Bronchial epithelial cell (primary cell): ENCODE data around the gene RHEB. TPM values are rescaled to one million over a fixed set of nuclear protein-coding genes. Genes with fewer than 3 reads are reported as not detected.

Experiments used
- DNase-seq: peaks from one replicate; pipeline ENCODE4 v3.0.0-alpha.2; 2010; ENCODE audit warnings: low read depth
- FAIRE-seq: peaks from 2 replicates; lab custom pipeline; 2011; peaks lifted over from hg19 to GRCh38; lab: Jason Lieb, UNC
- H3K27me3 ChIP-seq: 2 replicates; pipeline ENCODE4 v1.5.1; 2011; ENCODE audit warnings: low read length; ENCODE audit not compliant: control insufficient read depth, insufficient read depth
- H3K36me3 ChIP-seq: 2 replicates; pipeline ENCODE4 v1.5.1; 2011; ENCODE audit warnings: low read length; ENCODE audit not compliant: control insufficient read depth, insufficient read depth
- H3K4me3 ChIP-seq: 2 replicates; pipeline ENCODE4 v1.5.1; 2011; ENCODE audit warnings: mild to moderate bottlenecking, low read depth, low read length, control low read depth
- total RNA-seq: library from RNA; depleted of rRNA; stranded (reverse); fragments of >200 nt; gene quantifications from 2 replicates; pipeline ENCODE4 v1.2.1, GENCODE V29; 2014
- TF ChIP-seq, protein P1 (sequence below): IDR thresholded peaks from 2 replicates; pipeline ENCODE4 v1.5.1; 2011; ENCODE audit warnings: mild to moderate bottlenecking, moderate library complexity, low read length, control low read depth, inconsistent platforms; ENCODE audit not compliant: insufficient read depth, severe bottlenecking

The RHEB gene
- total RNA-seq, 1 donor from 2014 or later, result 68.7 TPM

DNA sequence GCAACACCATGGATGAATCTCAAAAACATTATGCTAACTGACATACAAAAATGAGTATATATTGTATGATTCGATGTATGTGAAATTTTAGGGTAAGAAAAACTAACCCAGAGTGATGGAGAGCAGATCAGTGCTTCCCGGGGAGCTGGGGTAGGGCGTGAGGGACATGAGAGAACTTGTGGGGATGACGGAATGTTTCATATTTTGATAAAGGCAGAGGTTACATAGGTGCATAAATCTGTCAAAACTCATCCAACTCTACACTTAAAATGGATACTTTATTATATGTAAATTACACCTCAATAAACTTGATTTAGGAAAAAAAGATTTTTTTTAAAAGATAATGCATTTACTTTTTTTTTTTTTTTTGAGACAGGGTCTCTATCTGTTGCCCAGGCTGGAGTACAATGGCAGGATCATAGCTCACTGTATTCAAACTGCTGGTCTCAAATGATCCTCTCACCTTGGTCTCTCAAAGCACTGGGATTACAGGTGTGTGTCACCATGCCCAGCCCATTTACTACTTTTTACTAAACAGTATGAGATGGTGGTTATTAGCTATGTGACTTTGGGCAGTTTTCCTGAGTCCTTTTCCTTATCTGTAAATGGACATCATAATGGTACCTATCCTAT lies 13.7 kb downstream of the RHEB start:
- no peaks in the 10 kb centered on the region for H3K27me3 ChIP-seq
- FAIRE-seq (no peak), DNase-seq (peak; percentile 51)
- H3K36me3 ChIP-seq, result no peaks in the 10 kb centered on the region
- TF ChIP-seq, protein P1, sequence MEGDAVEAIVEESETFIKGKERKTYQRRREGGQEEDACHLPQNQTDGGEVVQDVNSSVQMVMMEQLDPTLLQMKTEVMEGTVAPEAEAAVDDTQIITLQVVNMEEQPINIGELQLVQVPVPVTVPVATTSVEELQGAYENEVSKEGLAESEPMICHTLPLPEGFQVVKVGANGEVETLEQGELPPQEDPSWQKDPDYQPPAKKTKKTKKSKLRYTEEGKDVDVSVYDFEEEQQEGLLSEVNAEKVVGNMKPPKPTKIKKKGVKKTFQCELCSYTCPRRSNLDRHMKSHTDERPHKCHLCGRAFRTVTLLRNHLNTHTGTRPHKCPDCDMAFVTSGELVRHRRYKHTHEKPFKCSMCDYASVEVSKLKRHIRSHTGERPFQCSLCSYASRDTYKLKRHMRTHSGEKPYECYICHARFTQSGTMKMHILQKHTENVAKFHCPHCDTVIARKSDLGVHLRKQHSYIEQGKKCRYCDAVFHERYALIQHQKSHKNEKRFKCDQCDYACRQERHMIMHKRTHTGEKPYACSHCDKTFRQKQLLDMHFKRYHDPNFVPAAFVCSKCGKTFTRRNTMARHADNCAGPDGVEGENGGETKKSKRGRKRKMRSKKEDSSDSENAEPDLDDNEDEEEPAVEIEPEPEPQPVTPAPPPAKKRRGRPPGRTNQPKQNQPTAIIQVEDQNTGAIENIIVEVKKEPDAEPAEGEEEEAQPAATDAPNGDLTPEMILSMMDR, result no peak
- H3K4me3 ChIP-seq, result no peak overlapping the region

- Histone ChIP-seq H3K27me3 (no peaks in the 10 kb centered on the region), H3K36me3 (no peaks in the 10 kb centered on the region), H3K4me3 (no peak overlapping the region)
- DNase-seq (peak; percentile 38), FAIRE-seq (no peak)
- TF ChIP-seq, protein P1, result no peak
These were observed 14.3 kb downstream of the RHEB start for GRCh38 chr7:151505433-151505832.

DNA sequence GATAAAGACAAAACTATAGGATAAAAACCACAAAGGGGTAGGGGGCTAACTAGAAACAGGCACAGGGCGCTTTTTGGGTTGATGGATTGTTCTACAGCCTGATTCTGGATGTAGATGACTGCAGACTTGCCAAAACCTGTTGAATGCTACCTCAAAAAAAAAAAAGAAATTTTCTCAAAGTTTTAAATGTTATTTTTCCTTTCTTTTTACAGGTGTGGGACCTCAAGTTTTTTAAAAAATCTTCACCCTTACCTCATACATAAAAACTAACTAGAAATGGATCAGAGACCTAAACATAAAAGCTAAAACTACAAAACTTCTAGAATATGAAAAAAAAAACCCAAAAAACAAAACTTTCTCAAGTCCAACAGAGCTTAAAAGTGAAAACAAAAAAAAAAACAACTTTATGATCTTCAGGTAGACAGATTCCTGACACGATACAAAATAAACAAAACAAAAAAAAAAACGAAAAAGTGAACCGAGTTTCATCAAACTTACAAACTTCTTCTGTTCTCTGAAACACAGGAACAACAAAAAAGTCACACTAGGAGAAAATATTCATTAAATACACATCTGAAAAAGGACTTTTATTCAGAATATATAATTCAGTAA lies 14.9 kb downstream of the RHEB start:
- TF ChIP-seq, protein P1, result no peak
- FAIRE-seq (no peak), DNase-seq (no peak)
- H3K27me3 ChIP-seq, result no peaks in the 10 kb centered on the region
- H3K4me3 ChIP-seq, result no peak overlapping the region
- H3K36me3 ChIP-seq, result no peaks in the 10 kb centered on the region

GRCh38 chr7:151503902-151504714 lies 15.6 kb downstream of the RHEB start:
- Histone ChIP-seq H3K4me3 (no peak overlapping the region), H3K27me3 (no peaks in the 10 kb centered on the region), H3K36me3 (no peaks in the 10 kb centered on the region)
- DNase-seq (peak; percentile 84), FAIRE-seq (peak; percentile 58)
- TF ChIP-seq, protein P1, result no peak

DNA sequence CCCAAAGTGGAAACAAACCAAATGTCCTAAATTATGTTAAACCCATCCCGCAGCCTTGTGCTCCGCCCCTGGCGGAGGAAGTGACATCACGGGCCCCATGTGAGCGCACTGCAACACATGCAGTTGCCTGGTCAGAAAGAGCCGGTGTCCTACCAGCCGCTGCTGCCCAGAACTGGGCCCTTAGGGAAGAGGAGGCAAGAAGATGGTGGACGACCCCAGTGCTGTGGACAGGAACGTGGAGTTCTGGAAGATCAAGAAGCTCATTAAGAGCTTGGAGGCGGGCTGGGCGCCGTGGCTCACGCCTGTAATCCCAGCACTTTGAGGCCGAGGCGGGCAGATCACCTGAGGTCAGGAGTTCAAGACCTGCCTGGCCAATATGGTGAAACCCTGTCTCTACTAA lies 18.0 kb downstream of the RHEB start:
- no peak for FAIRE-seq
- Histone ChIP-seq H3K27me3 (no peaks in the 10 kb centered on the region), H3K4me3 (no peak overlapping the region), H3K36me3 (no peaks in the 10 kb centered on the region)
- TF ChIP-seq, protein P1, result no peak
- DNase-seq, result no peak
